HUES6 (cell line): ENCODE measurements around the gene SFTA2.
"Not testable (repeated sequence)": the region's sequence is repeated elsewhere in the genome, so short reads cannot be mapped to it uniquely, and the experiment has no call there.

Experiments
- H3K27ac ChIP-seq: 2 replicates; pipeline ENCODE4 v1.7.0; 2013; ENCODE audit warnings: low read depth, mild to moderate bottlenecking, low read length, inconsistent platforms
- H3K27me3 ChIP-seq: 2 replicates; pipeline ENCODE4 v1.6.1; 2013; ENCODE audit warnings: low read length; ENCODE audit not compliant: control insufficient read depth, insufficient read depth
- H3K36me3 ChIP-seq: 2 replicates; pipeline ENCODE4 v1.6.1; 2013; ENCODE audit warnings: low read length; ENCODE audit not compliant: control insufficient read depth, insufficient read depth
- H3K4me1 ChIP-seq: 2 replicates; pipeline ENCODE4 v1.6.1; 2013; ENCODE audit warnings: low read length; ENCODE audit not compliant: control insufficient read depth, insufficient read depth
- H3K4me3 ChIP-seq: 2 replicates; pipeline ENCODE4 v1.5.1; 2013; ENCODE audit warnings: low read depth, low read length
- H3K9ac ChIP-seq: one replicate; pipeline ENCODE4 v1.6.1; 2013; ENCODE audit warnings: mild to moderate bottlenecking, low read length
- H3K9me3 ChIP-seq: 2 replicates; pipeline ENCODE4 v1.6.1; 2013; ENCODE audit warnings: low read depth, low read length; ENCODE audit not compliant: control insufficient read depth, insufficient read depth

SFTA2 gene

DNA sequence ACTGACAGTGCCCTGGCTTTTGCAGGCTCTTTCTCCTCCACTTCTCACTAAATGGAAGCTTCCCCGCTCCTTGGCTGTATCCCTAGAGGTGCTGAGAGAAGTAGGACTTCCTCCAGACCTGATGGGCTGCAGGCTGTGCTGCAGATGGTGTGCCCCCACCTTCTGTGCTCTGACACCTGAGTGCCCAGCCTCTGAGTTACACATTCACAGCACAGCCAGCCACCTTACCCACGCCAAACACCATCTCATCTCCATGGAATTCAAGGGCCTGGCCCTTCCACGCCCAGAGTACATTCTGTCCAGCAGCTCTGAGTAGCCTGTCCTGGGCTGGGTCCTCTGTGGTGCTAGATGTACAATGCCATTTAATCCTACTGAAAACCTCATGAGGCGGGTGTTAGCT is 5.3 kb downstream of the SFTA2 start:
- H3K36me3 ChIP-seq, result peaks cover 53% of the 10 kb centered on the region
- no peaks in the 10 kb centered on the region for H3K27me3 ChIP-seq
- H3K9ac ChIP-seq, result no peak overlapping the region
- H3K9me3 ChIP-seq, result peaks cover 7% of the 10 kb centered on the region
- H3K27ac ChIP-seq, result no peak overlapping the region
- no peak overlapping the region for H3K4me3 ChIP-seq
- H3K4me1 ChIP-seq, result peaks cover 17% of the 10 kb centered on the region; the same call in 1 of the 2 replicates

DNA sequence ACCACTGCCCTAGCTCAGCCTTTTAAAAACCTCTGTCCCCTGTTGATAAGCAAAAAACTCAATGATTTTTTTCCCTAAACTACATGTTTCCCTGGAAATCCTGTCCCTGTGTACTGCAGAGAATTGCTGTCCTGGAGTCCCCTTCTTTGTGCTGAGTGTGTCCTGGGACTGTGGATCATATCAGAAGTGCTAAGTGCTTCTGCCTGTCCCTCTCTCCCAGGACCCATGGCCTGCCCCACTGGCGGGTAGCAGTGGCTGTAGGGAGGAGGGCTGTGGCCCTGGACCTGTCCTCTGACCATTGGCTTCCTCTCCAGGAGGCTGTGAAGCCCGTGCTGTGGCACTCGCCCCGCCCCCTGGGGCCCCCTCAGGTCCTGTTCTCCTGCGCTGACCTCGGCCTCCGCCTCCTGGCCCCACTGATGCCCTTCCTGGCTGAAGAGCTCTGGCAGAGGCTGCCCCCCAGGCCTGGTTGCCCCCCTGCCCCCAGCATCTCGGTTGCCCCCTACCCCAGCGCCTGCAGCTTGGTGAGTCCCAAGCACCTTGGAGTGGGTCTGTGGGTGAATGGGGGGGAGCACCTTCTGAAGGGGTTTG is 7.8 kb downstream of the SFTA2 start:
- not testable (repeated sequence) for H3K27me3 ChIP-seq, H3K9me3 ChIP-seq, H3K4me3 ChIP-seq, H3K9ac ChIP-seq, H3K27ac ChIP-seq
- H3K36me3 ChIP-seq, result peaks cover 75% of the 10 kb centered on the region
- H3K4me1 ChIP-seq, result peaks cover 17% of the 10 kb centered on the region; the same call in 1 of the 2 replicates

DNA sequence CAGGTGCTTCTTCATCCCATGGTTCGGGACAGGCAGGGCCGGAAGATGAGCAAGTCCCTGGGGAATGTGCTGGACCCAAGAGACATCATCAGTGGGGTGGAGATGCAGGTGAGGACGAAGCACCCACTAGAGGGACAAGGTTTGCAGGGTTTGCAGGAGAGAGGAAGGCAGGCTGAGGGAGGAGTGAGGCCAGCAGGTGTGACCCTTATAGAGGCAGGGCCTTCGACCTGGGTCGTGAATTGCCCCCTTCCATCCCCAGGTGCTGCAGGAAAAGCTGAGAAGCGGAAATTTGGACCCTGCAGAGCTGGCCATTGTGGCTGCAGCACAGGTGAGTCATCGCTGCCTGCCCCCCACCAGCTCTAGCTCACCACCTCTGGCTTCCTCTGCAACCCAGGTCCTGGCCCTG is 9.5 kb downstream of the SFTA2 start:
- Histone ChIP-seq H3K4me3 (no peak overlapping the region), H3K27ac (no peak overlapping the region), H3K27me3 (no peaks in the 10 kb centered on the region), H3K4me1 (peaks cover 17% of the 10 kb centered on the region; the same call in 1 of the 2 replicates), H3K36me3 (peaks cover 80% of the 10 kb centered on the region), H3K9me3 (no peaks in the 10 kb centered on the region), H3K9ac (no peak overlapping the region)

DNA sequence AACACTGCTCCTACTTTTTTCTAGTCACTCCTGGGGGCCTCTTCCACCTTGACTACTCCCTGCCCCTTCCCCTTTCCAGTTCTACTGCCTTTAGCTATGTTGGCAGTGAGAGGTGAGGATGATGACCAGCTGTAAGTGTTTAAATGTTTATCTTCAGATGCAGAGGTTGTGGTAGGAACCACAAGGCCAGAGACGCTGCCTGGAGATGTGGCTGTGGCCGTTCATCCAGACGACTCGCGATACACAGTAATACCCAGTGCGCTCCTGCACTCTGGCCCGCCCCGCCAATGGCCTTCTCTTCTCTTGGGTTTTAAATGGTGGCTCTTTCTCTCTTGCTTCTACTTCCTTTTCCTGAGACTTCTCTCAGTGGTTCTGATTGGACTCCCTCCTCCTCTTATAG is 13.3 kb downstream of the SFTA2 start:
- no peak overlapping the region for H3K9ac ChIP-seq

DNA sequence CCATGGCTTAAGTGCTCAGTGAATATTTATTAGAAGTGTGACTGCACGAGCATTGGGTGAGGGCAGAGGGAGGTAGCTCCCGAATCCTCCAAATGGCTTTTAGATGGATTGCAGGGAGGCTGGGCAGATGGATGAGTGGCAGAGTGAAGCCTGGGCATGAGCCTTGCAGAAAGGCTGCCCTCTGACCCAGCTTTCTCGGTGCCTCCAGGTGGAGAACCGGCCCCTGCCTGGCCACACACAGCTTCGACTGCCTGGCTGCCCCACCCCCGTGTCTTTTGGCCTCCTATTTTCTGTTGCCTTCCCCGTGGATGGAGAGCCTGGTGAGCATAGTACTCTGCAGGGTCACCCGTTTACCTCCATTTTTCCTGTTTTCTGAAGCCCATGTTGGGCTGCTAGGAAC is 14.5 kb downstream of the SFTA2 start:
- Histone ChIP-seq H3K36me3 (peaks cover 56% of the 10 kb centered on the region), H3K27ac (no peak overlapping the region), H3K27me3 (no peaks in the 10 kb centered on the region), H3K9ac (no peak overlapping the region), H3K9me3 (no peaks in the 10 kb centered on the region), H3K4me1 (peaks cover 26% of the 10 kb centered on the region), H3K4me3 (no peak overlapping the region)

More for the DNA sequence above, 13.3 kb downstream of the SFTA2 start:
- Histone ChIP-seq H3K36me3 (peaks cover 65% of the 10 kb centered on the region), H3K27me3 (no peaks in the 10 kb centered on the region), H3K4me3 (no peak overlapping the region), H3K27ac (no peak overlapping the region), H3K9me3 (no peaks in the 10 kb centered on the region), H3K4me1 (peaks cover 31% of the 10 kb centered on the region)

DNA sequence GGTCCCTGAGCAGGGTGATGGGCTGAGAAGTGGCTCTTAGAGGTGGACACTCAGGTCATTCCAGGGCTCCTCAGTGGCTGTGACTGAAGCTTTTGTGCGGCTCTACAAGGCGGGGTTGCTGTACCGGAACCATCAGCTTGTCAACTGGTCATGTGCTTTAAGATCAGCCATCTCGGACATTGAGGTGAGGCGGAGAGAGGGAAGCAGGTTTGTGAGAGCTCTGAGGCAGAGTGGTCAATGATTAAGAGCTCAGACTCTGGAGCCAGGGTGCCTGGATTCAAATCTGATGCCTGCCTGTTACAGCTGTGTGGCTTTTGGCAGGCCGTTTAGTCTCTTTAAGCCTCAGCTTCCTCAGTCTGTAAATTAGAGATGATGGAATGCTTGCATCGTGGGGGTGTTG is 14.9 kb downstream of the SFTA2 start:
- Histone ChIP-seq H3K36me3 (peaks cover 56% of the 10 kb centered on the region), H3K9me3 (no peaks in the 10 kb centered on the region)

GRCh38 chr6:30915591-30915946 is 16.4 kb downstream of the SFTA2 start:
- no peak overlapping the region for H3K9ac ChIP-seq
- H3K27me3 ChIP-seq, result no peaks in the 10 kb centered on the region
- H3K9me3 ChIP-seq, result no peaks in the 10 kb centered on the region
- peaks cover 56% of the 10 kb centered on the region for H3K36me3 ChIP-seq
- peaks cover 21% of the 10 kb centered on the region for H3K4me1 ChIP-seq
- no peak overlapping the region for H3K4me3 ChIP-seq
- no peak overlapping the region for H3K27ac ChIP-seq

More for the DNA sequence above, 14.9 kb downstream of the SFTA2 start:
- H3K4me1 ChIP-seq, result peaks cover 22% of the 10 kb centered on the region
- H3K4me3 ChIP-seq, result no peak overlapping the region
- H3K9ac ChIP-seq, result no peak overlapping the region
- no peak overlapping the region for H3K27ac ChIP-seq
- no peaks in the 10 kb centered on the region for H3K27me3 ChIP-seq

DNA sequence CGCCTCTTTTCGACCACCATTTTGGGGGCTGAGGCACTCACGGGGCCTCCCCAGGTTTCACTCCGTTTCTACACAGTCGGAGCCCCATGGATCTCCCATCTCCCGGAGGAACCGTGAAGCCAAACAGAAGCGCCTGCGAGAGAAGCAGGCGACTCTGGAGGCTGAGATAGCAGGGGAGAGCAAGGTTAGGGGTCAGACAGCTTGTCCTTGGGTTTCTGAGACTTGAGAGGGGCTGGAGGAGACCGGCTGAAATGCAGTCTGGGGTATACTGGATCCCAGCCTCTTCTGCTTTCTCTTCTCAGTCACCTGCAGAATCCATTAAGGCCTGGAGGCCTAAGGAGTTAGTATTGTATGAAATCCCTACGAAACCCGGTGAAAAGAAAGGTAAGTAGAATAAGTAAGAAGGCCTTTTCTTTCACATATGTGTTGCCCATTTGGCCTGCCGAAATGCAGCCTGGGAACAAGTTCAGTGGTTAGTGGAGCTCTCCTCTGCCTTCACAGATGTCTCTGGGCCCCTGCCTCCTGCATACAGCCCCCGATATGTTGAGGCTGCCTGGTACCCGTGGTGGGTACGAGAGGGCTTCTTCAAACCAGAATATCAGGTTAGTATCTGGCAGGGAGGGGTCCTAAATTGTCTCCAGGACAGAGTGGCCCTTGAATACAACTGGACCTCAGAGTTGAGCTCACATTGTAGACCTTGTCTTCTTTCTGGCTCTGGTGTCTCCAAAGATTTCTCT is 16.9 kb downstream of the SFTA2 start:
- no peaks in the 10 kb centered on the region for H3K9me3 ChIP-seq
- H3K9ac ChIP-seq, result peak overlapping the region; percentile 63
- H3K36me3 ChIP-seq, result peaks cover 56% of the 10 kb centered on the region
- H3K27ac ChIP-seq, result 0 out of 2 replicates have a peak overlapping the region, but pooled peaks have one; percentile 43
- H3K4me3 ChIP-seq, result peak overlapping the region; percentile 65
- H3K4me1 ChIP-seq, result peaks cover 21% of the 10 kb centered on the region
- no peaks in the 10 kb centered on the region for H3K27me3 ChIP-seq

DNA sequence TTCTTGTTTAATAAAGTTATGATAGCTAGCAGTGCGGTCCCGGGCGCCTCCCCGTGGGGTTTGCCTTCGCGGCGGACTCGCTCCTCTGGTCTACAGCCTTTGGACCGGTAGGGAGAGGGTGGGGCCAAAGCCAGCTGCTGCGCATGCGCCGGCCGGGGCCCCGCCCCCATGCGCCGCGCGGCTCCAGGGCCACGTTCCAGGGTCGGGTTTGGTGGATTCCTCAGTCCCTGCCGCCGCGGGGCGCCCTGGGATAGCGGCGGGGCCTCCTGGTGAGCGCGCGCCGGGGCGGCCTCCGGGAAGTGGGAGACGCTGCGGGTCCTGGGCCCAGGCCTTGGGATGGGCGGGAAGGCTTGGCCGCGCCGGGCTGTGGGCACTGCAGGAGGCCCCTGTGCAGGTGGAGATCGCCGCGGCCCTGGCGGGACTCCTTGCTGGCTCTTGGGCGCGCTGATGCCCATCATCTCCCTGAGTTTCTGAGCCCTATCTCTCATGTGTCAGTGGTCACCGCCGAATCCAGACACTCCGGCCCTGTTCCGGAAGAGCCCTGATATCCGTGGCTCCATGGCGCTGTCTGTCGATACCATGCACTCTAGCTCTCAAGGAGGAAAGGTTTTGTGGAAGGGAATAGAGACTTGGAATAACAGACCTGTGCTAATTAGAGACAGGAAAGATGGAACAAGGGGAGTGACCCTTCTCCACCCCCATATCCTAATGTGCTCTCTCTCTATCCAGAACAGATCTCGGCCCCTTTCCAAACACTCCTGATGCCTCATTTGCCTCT is 17.7 kb downstream of the SFTA2 start, which contains the start of gene VARS2:
Gene VARS2 (plus strand): TSS at position 163 of the 778 bp plus-strand sequence. CDS start 599 bp downstream, at position 762.
- H3K36me3 ChIP-seq, result peaks cover 54% of the 10 kb centered on the region
- no peaks in the 10 kb centered on the region for H3K27me3 ChIP-seq
- H3K4me3 ChIP-seq, result peak within 1 kb of the TSS; percentile 65
- H3K4me1 ChIP-seq, result peaks cover 21% of the 10 kb centered on the region
- peak within 1 kb of the TSS; percentile 63 for H3K9ac ChIP-seq
- H3K27ac ChIP-seq, result peak within 1 kb of the TSS; percentile 43; the same call in 1 of the 2 replicates
- no peaks in the 10 kb centered on the region for H3K9me3 ChIP-seq

GRCh38 chr6:30913721-30914075 is 18.3 kb downstream of the SFTA2 start:
- H3K27ac ChIP-seq, result peak overlapping the region; percentile 33; the same call in 1 of the 2 replicates

More at GRCh38 chr6:30913721-30914075, 18.3 kb downstream of the SFTA2 start:
- Histone ChIP-seq H3K9ac (peak overlapping the region; percentile 2), H3K36me3 (peaks cover 52% of the 10 kb centered on the region), H3K4me3 (peak overlapping the region; percentile 65), H3K27me3 (no peaks in the 10 kb centered on the region), H3K9me3 (no peaks in the 10 kb centered on the region), H3K4me1 (peaks cover 21% of the 10 kb centered on the region)
